ENCODE measurements around the gene ALDH1A2.
"Not testable (repeated sequence)": the region's sequence is repeated elsewhere in the genome, so short reads cannot be mapped to it uniquely, and the experiment has no call there.

The ALDH1A2 gene

GRCh38 chr15:58065445-58066041 lies at the start of gene ALDH1A2:
Gene ALDH1A2, minus strand, starts transcription at chr15:58065711. Its CDS starts 61 bp downstream, at chr15:58065650.
- DNase-seq = no peak

- no peak for DNase-seq
These were observed 49.3 kb upstream of the ALDH1A2 start for GRCh38 chr15:58114812-58115211.

GRCh38 chr15:58114388-58114787 lies 48.9 kb upstream of the ALDH1A2 start:
- no peak for DNase-seq

- not testable (repeated sequence) for DNase-seq
These were observed 47.8 kb upstream of the ALDH1A2 start for GRCh38 chr15:58113358-58113757.

- no peak for DNase-seq
These were observed 46.2 kb upstream of the ALDH1A2 start for GRCh38 chr15:58111718-58112104.

- no peak for DNase-seq
These were observed 45.6 kb upstream of the ALDH1A2 start for GRCh38 chr15:58110999-58111717.

- no peak for DNase-seq
These were observed 43.9 kb upstream of the ALDH1A2 start for GRCh38 chr15:58109419-58109818.

- no peak for DNase-seq
These were observed 42.6 kb upstream of the ALDH1A2 start for GRCh38 chr15:58108117-58108516.

- no peak for DNase-seq
These were observed 38.0 kb upstream of the ALDH1A2 start for GRCh38 chr15:58103482-58103881.

- DNase-seq = no peak
These were observed 31.1 kb upstream of the ALDH1A2 start for GRCh38 chr15:58096529-58097084.

- no peak for DNase-seq
These were observed 29.9 kb upstream of the ALDH1A2 start for GRCh38 chr15:58095415-58095814.

GRCh38 chr15:58087871-58088270 lies 22.4 kb upstream of the ALDH1A2 start:
- DNase-seq = no peak

- no peak for DNase-seq
These were observed 21.0 kb upstream of the ALDH1A2 start for GRCh38 chr15:58086491-58086890.

GRCh38 chr15:58083526-58083925 lies 18.0 kb upstream of the ALDH1A2 start:
- no peak for DNase-seq

GRCh38 chr15:58081891-58082290 lies 16.4 kb upstream of the ALDH1A2 start:
- no peak for DNase-seq

- no peak for DNase-seq
These were observed 15.9 kb upstream of the ALDH1A2 start for GRCh38 chr15:58081456-58081855.

GRCh38 chr15:58080959-58081358 lies 15.4 kb upstream of the ALDH1A2 start:
- DNase-seq = not testable (repeated sequence)

- no peak for DNase-seq
These were observed 14.9 kb upstream of the ALDH1A2 start for GRCh38 chr15:58080398-58080797.

GRCh38 chr15:58078591-58078990 lies 13.1 kb upstream of the ALDH1A2 start:
- no peak for DNase-seq

- DNase-seq = no peak
These were observed 11.9 kb upstream of the ALDH1A2 start for GRCh38 chr15:58077427-58077826.

GRCh38 chr15:58074452-58074851 lies 8.9 kb upstream of the ALDH1A2 start:
- DNase-seq = no peak

GRCh38 chr15:58070801-58071418 lies 5.4 kb upstream of the ALDH1A2 start:
- peak; percentile 10 for DNase-seq

GRCh38 chr15:58069008-58069407 lies 3.5 kb upstream of the ALDH1A2 start:
- DNase-seq = no peak

All from NCI-H1048 (cell line).